T-helper 2 cell treated with Interferon-gamma antibody and Interleukin-4, amounts not matched to agents 100 ng/mL and 5 ng/mL, for 36 hours (primary cell): ENCODE data around the gene SLC6A13. TPM values are rescaled to one million over a fixed set of nuclear protein-coding genes. Genes with fewer than 3 reads are reported as not detected.
"Not testable (repeated sequence)": the region's sequence is repeated elsewhere in the genome, so short reads cannot be mapped to it uniquely, and the experiment has no call there.

Source experiments
- intact Hi-C: fragments of 100-400 bp; cut with micrococcal nuclease; formaldehyde crosslinking; loops from one replicate; pipeline ENCODE4 v1.15.1; 2023
- total RNA-seq: library from RNA; stranded (reverse); gene quantifications from 2 replicates; pipeline ENCODE4 v1.2.3, GENCODE V29; 2022

The SLC6A13 gene
- 0.18 TPM in 1 of 2 replicates, not detected in the other for total RNA-seq

DNA sequence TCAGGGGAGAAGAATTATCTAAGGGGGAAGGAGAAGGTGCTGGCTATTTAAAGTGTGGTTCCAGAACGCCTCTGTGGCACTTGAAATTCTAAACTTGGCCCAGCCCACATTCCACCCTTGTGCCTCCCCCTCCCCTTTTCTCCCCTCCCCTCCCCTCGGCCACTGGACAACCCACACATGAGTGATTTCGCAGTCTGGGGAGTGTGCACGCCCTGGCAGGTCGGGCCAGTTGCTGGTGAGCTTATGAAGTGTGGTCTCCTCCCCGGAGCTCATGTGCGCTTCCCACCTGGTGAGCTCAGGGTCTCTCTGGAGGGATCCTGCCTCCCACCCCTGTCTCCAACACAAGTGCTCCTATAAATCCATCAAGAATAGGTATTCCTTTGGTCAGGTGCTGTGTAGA, at the start of gene SLC6A13:
TSS of gene SLC6A13 (minus strand) at position 20 of the 400 bp plus-strand sequence. CDS start 2,784 bp downstream, outside the sequence.
- intact Hi-C loops, result no loop called here

DNA sequence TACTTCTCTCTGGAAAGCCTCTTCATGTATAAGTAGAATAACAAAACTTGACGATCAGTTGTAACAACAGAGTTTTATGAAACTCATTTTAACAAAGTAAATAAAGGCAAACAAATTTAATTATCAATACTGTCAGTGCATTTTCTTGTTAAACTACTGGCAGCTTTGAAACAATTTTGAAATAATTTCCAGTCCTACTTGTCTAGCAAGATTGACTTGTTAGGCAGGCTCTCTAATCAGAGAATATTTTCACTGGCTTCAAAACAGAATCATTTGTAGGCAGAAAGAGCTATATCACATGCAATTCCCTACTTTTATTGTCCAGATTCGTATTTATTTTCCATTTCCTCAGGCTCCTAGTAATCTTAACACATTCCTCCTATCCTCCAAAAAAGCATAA, 45.9 kb upstream of the SLC6A13 start:
- intact Hi-C loops, result no loop called here

DNA sequence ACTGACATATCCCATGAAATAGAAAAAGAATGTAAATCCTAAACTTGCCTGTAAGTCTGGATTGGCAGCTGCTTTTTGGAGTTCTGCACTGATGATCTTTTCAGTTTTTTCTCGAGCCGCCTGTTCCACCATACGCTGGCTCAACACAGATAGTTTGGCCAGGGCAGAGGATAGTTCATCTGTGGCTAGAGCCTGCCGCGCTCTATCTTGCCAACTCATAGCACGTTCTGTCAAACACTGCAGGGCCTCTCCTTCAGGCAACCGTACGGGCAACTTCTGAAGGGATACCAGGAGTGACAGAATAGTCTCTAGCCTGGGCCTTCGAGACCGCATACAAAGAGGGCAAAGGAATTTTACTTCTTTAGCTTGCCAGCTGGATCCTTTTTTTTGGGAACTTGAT, 44.8 kb upstream of the SLC6A13 start:
- intact Hi-C loops, result no loop called here

DNA sequence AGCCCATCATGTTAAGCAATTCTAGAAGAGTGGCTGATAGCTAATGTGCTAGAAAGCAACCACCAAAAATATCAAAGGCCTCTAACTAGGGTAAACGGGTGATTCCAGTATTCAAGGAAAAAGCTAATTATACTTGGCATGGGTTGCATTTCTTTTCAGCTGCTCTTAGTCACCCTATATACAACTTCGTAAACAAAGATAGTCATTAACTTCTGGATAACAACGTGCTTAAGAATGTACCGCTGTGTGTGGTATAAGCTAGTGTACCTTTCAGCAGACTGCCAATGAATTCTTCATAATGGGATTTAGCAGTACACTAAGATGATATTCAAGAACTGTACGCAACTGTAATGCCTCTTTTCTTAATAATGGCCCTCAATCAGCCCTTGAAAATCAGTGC, 42.2 kb upstream of the SLC6A13 start:
- intact Hi-C loops, result no loop called here

DNA sequence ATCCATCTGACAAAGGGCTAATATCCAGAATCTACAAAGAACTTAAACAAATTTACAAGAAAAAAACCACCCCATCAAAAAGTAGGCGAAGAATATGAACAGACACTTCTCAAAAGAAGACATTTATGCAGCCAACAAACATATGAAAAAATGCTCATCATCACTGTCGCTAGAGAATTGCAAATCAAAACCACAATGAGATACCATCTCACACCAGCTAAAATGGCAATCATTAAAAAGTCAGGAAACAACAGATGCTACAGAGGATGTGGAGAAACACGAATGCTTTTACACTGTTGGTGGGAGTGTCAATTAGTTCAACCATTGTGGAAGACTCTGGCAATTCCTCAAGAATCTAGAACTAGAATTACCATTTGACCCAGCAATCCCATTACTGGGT, 40.1 kb upstream of the SLC6A13 start:
- intact Hi-C loops, result not testable (repeated sequence)

DNA sequence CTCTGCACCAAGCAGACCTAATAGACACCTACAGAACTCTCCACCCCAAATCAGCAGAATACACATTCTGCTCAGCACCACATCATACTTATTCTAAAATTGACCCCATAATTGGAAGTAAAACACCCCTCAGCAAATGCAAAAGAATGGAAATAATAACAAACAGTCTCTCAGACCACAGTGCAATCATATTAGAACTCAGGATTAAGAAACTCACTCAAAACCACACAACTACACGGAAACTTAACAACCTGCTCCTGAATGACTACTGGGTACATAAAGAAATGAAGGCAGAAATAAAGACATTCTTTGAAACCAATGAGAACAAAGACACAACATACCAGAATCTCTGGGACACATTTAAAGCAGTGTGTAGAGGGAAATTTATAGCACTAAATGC, 37.5 kb upstream of the SLC6A13 start:
- intact Hi-C loops, result not testable (repeated sequence)

DNA sequence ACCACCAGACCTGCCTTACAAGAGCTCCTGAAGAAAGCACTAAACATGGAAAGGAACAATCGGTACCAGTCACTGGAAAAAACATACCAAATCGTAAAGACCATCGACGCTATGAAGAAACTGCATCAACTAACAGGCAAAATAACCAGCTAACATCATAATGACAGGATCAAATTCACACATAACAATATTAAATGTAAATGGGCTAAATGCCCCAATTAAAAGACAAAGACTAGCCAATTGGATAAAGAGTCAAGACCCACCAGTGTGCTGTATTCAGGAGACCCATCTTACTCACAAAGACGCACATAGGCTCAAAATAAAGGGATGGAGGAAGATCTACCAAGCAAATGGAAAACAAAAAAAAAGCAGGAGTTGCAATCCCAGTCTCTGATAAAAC, 36.9 kb upstream of the SLC6A13 start:
- intact Hi-C loops, result not testable (repeated sequence)

DNA sequence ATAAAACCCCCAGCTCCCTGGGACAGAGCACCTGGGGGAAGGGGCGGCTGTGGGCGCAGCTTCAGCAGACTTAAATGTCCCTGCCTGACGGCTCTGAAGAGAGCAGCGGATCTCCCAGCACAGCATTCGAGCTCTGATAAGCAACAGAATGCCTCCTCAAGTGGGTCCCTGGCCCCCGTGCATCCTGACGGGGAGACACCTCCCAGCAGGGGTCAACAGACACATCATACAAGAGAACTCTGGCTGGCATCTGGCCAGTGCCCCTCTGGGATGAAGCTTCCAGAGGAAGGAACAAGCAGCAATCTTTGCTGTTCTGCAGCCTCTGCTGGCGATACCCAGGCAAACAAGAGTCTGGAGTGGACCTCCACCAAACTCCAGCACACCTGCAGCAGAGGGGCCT, 35.4 kb upstream of the SLC6A13 start:
- intact Hi-C loops, result not testable (repeated sequence)

DNA sequence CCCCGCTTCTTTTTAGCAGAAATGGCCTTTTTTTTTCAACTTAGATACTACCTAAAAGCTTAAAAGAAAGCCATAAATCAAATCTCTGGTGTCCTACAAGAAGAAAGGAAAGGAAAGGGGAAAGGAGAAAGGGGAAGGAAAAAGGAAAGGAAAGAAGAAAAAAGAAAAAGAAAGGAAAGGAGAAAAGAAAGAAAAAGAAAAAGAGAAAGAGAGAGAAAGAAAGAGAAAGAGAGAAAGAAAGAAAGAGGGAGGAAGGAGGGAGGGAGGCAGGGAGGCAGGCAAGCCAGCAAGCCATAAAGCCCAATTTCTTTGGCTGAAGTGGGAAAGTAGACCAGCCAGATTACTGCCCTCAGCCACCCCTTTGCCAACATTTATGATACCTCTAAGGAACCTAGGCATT, 32.5 kb upstream of the SLC6A13 start:
- intact Hi-C loops, result no loop called here

DNA sequence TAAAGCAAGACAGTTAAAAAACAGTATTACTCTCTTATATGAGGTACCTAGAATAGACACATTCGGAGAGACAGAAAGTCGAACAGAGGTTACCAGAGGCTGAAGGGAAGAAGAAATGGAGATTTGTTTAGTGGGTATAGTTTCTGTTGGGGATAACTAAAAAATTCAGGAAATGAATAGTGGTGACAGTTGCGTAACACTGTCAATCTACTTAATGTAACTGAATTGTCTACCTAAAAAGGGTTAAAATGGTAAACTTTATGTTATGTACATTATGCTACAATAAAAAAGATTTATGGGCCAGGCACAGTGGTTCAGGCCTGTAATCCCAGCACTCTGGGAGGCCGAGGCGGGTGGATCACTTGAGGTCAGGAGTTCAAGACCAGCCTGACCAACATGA, 30.6 kb upstream of the SLC6A13 start:
- intact Hi-C loops, result no loop called here

DNA sequence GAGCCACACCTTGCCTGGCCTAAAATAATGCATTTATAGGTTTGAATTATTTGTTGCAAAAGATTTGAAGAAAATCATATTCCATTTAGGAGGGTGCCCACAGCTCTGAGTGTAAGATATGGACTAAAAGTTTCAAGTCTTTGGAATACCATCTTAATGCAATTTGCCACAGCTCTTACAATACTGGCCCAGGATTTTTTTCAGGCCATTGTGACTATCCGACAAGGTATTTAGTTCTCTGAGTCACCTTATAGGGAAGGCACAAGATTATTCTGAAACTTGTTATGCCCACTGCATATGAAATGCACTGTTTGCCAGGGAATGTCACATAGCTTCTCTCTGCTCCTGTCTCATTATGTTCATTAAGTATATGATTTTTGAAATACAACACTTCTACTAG, 29.6 kb upstream of the SLC6A13 start:
- intact Hi-C loops, result no loop called here

DNA sequence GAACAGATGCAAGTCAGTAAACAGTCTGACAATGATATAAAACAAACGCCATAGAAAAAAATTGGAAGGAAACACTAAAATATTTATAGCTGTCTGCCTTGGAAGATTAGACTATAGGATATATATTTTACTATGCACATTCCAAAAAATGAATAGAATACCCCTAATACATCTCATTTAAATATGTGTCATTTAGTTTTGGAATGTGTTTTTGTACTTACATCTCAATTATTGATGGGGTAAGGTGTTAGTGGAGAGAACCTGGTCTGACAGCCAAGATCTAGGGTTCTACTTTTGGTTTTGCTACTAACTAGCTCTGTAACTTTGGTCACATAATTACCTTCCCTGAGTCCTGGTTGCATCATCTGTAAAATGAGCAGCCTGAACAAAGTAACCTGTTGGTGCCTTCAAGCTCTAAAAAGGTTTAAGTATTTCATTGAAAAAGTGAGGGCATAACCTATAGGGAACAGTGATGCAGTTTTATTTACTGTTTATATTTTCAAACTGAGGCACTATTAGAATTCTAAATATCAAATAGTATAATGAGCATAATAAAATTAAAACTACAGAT, 28.6 kb upstream of the SLC6A13 start:
- intact Hi-C loops, result no loop called here

DNA sequence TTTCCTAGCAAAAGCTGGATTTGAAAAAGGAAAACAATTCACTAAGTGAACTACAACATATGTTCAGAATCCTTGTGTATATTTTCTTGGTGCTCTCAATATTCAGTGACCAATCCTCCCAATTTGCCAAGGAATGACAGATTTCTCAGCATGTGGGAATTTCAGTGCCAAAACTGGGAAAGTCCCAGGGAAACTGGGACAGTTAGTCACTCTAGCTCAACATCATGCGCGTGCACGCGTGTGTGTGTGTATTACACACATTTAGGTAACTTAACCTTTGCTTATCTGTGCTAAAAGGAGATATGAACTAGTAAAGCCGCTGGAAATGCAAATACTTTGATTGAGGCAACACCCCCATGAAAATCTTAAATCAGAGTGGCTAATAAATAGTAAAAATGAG, 26.1 kb upstream of the SLC6A13 start:
- intact Hi-C loops, result no loop called here

DNA sequence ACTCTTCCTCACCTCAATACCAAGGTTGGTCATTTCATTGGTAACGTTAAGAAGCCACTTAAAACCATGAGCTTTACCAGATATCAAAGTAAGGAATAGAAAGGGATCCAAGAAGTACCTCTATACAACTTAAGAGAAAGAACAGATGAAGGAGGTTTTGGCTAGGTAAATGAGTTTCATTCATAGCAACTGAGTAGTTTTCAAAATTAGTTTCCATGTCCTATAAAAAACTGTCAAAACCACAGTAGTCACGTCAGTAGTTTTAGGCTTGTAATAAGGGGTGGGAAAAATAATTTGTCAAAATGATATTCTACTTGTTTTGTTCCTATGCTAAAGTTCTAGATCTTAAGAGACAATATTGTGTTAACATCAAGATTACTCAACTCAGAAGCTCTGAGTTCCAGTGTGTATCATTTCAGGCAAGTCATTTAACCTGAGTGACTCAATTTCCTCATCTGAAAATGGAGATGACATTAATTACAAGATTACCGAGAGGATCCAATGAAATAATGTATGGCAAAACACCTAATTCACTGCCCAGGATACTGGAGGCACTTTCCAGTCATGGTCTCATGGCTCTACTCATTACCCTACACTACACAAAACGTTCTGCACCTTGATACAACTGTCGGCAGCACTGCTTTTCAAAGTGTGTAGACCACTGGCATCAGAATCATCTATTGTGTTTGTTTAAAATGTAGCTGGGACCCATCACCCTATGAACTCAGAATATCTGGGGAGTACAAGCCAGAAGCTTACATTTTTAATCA, 24.1 kb upstream of the SLC6A13 start:
- intact Hi-C loops, result no loop called here

DNA sequence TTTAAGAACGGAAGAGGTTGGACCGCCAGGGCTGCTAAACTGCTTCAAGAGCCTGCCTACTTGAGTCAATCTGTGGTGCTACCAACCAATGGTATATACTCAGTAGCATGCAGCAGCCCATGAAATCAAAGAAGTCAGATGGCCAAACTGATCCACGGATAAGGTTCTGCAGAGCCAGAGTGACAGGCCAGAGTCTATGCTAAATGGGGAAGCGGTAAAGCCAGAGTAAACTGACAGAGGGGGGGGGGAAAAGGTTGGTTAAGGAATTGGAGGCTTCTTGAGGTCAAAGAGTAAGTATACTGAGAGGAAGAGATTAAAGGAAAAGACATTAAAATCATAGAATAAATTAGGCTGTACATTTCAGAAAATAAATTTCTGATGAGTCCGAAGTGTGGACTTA, 15.4 kb upstream of the SLC6A13 start:
- intact Hi-C loops, result no loop called here

DNA sequence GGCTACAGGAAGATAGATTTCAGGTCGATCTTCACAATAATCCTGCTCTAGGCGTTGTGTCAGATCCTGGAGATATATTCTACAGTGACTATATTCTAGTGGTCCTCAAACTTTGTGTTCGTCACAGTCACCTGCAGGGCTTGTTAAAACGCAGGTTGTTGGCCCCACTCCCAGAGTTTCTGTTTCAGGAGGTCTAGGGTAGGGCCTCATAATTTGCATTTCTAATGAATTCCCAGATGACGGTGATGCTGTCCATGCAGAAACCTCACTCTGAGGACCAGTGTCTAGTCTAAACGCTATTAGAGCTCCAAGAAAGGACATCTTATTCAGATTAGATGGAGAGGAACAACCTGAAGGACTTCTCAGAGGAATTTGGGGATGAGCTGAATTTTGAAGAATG, 13.2 kb upstream of the SLC6A13 start:
- intact Hi-C loops, result no loop called here

DNA sequence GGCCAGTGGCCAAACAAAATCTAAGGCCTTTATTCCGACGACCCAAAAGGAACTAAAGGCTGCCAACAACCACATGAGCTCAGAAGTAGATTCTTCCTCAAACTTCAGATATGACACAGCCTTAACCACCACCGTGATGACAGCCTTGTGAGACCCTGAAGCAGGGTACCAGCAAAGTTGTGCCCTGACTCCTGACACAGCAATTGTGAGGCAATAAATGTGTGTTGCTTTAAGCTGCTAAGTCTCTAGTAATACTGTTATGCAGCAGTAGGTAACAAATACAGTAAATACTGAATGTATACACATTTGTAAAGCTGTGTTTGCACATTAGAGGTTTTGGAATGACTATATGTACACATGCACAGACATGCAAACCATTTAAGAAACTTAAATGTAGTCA, 10.7 kb upstream of the SLC6A13 start:
- intact Hi-C loops, result no loop called here

DNA sequence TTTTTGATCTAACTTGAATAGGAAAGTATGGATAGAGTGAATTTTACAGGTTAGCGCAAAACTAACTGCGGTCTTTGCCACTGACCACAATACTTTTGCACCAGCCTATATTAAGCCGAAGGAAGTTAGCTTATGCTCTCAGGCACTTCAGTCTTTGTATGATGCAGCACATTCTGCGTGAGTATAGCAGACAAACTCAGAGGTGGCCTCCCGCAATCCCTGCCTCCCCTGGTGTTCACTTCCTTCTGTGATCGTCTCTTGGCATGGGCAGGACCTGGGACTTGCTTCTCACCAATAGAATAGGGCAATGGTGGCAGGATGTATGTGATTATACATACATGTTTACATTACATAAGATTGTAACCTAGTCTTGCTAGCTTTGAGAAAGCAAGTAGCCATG, 10.3 kb upstream of the SLC6A13 start:
- intact Hi-C loops, result no loop called here

DNA sequence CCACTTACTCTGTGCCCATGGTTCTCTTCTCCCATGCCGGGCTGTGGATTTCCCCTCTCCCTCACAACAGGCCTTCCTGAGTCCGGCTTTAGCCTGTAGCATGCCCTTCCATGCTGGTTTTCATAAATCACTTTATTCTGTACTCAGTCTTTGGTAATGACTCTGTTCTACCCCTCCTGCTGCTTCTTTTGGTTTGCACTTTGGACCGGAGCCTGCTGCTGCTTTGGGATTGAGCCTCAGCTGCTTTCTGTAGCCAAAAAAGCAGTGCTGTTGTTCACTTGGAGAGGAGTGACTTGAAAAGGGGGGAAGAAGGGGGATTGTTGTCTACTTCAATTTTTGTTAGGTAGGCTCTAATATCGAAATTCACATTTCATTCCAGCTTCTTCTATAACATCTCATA, 8.5 kb upstream of the SLC6A13 start:
- intact Hi-C loops, result no loop called here

DNA sequence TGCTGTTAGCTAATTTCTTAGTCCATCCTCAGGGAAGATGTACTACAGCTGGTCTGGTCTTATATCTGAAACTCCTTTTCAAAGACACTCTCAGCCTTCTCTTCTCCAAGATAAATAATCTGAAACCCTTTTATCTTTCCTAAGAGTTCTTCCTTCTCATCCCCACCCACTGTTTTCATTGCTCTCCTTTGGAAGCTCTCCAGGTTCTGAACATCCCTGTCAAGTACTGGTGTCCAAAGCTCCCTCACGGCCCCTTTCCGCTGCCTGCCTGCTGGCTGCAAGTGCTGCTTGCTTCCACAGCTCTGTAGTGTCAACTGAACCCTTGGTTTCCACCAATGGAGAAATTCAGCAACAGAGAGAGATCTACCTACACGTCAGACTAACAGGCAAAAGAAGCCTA, 6.6 kb upstream of the SLC6A13 start:
- intact Hi-C loops, result no loop called here

DNA sequence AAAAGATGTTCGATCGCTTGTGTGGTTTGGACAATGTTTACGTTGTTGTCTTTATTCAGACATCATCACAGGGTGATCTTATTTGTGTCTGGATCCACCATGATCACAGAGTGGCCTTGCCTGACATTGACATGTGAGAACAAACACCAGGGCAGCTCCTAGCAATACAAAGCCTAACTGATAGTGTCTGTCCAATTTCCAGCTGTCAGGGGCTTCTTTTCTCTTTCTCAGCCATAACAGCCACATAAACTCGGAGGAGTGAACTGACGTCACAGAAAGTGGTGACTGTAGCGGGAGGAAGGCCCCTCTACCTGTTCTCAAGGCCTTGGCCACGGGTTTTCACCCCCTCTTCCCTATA, 5.8 kb upstream of the SLC6A13 start:
- intact Hi-C loops, result no loop called here

DNA sequence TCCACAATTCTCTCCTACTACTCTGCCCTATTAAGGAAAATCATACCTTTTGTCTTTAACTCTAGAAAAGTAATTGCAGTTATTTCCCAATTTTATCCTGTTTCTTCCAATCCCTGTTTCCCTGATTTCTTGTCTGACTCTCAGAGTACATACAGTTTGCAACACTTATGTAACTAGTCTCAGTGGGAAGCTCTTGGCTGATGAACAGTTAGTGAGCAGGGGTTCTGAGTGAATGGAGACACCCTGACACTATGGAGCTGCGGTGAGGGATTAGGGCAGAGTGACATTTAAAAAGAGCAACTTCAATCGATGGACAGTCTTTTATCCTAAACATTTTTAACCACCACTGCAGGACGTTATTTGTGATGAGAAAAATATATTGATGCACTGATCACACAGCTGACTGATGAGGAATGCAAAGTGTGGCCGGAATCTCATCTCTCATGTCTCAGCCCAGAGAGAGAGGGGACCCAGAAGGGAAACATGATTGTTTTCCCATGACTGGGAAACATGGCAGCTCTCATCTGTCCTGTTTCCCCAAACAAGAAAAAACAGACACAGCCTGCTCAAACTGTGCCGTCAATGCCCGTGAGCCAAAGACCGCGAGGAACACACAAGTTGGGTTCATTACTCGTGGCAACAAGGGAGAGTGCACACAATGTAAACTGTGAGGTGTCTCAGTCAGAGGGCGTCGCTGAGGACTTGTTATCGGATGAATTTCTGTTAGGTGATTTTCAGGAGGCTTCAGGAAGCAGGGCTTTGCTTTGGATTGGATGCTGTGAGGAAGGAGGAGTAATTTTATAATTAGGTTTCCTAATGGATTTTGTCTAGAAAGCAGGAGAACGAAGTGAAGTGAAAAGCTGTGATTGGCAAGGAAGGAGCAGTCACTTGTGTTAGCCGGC, 5.2 kb upstream of the SLC6A13 start:
- intact Hi-C loops, result no loop called here
